Nephron (organoid): Measurements from ENCODE around the gene TENM4.

Experiments used
- H3K27ac Mint-ChIP-seq, 3 experiments: 2 replicates each; pipeline ENCODE4 v1.8.0; 2020; ENCODE audit warnings: mixed read lengths in 3 of 3, mild to moderate bottlenecking in 2 of 3, moderate library complexity in 1 of 3
- H3K27me3 Mint-ChIP-seq: 2 replicates; pipeline ENCODE4 v1.8.0; 2021; ENCODE audit warnings: low read depth, mild to moderate bottlenecking, moderate library complexity, mixed read lengths
- H3K36me3 Mint-ChIP-seq: 2 replicates; pipeline ENCODE4 v1.8.0; 2020; ENCODE audit warnings: low read depth, mixed read lengths
- H3K4me1 Mint-ChIP-seq: 2 replicates; pipeline ENCODE4 v1.8.0; 2020; ENCODE audit warnings: mixed read lengths
- H3K4me3 Mint-ChIP-seq, 3 experiments: 2 replicates each; pipeline ENCODE4 v1.8.0; 2020; ENCODE audit warnings: mild to moderate bottlenecking in 3 of 3, mixed read lengths in 3 of 3, moderate library complexity in 2 of 3
- H3K9me3 Mint-ChIP-seq: 2 replicates; pipeline ENCODE4 v1.8.0; 2020; ENCODE audit warnings: mixed read lengths
- CTCF ChIP-seq, 3 experiments: fragments of 200-600 bp; sonication (generic); IDR thresholded peaks; one replicate each; pipeline ENCODE4 v1.5.0; 2021; ENCODE audit warnings: antibody characterized with exemption in 3 of 3; ENCODE audit not compliant: unreplicated experiment in 3 of 3

The TENM4 gene

GRCh38 chr11:79170321-79170720 is 270.5 kb downstream of the TENM4 start:
- Mint-ChIP-seq H3K27ac (no peak overlapping the region), H3K36me3 (peaks cover 3% of the 10 kb centered on the region), H3K9me3 (no peaks in the 10 kb centered on the region), H3K27me3 (no peaks in the 10 kb centered on the region), H3K4me1 (peaks cover 46% of the 10 kb centered on the region), H3K4me3 (no peak overlapping the region)
- TF ChIP-seq CTCF (IDR thresholded peaks at IDR 0.05; ENCODE audit: unreplicated experiment in 3 of 3): no peak

GRCh38 chr11:79168530-79169110 is 272.2 kb downstream of the TENM4 start:
- Mint-ChIP-seq H3K27ac (no peak overlapping the region), H3K36me3 (peaks cover 7% of the 10 kb centered on the region), H3K27me3 (no peaks in the 10 kb centered on the region), H3K4me1 (peaks cover 30% of the 10 kb centered on the region), H3K4me3 (no peak overlapping the region), H3K9me3 (no peaks in the 10 kb centered on the region)
- TF ChIP-seq CTCF (IDR thresholded peaks at IDR 0.05; ENCODE audit: unreplicated experiment in 3 of 3): no peak

GRCh38 chr11:79167510-79168188 is 273.2 kb downstream of the TENM4 start:
- peaks cover 7% of the 10 kb centered on the region for H3K36me3 Mint-ChIP-seq
- no peak for TF ChIP-seq CTCF (IDR thresholded peaks at IDR 0.05; ENCODE audit: unreplicated experiment in 3 of 3)

GRCh38 chr11:79165908-79166307 is 274.9 kb downstream of the TENM4 start:
- Mint-ChIP-seq H3K27ac (no peak overlapping the region), H3K4me3 (no peak overlapping the region), H3K36me3 (peaks cover 7% of the 10 kb centered on the region), H3K9me3 (no peaks in the 10 kb centered on the region), H3K27me3 (no peaks in the 10 kb centered on the region), H3K4me1 (peaks cover 18% of the 10 kb centered on the region)
- no peak for TF ChIP-seq CTCF (IDR thresholded peaks at IDR 0.05; ENCODE audit: unreplicated experiment in 3 of 3)

More at GRCh38 chr11:79167510-79168188, 273.2 kb downstream of the TENM4 start:
- H3K9me3 Mint-ChIP-seq: no peaks in the 10 kb centered on the region
- H3K27me3 Mint-ChIP-seq: no peaks in the 10 kb centered on the region
- no peak overlapping the region for H3K27ac Mint-ChIP-seq
- H3K4me3 Mint-ChIP-seq: no peak overlapping the region
- peaks cover 24% of the 10 kb centered on the region for H3K4me1 Mint-ChIP-seq

- peaks cover 7% of the 10 kb centered on the region for H3K36me3 Mint-ChIP-seq
- H3K27me3 Mint-ChIP-seq: no peaks in the 10 kb centered on the region
- H3K9me3 Mint-ChIP-seq: no peaks in the 10 kb centered on the region
- H3K27ac Mint-ChIP-seq: no peak overlapping the region
- TF ChIP-seq CTCF (IDR thresholded peaks at IDR 0.05; ENCODE audit: unreplicated experiment in 3 of 3): peak; percentile 46 to 55 (median 52)
- H3K4me1 Mint-ChIP-seq: peaks cover 16% of the 10 kb centered on the region
- H3K4me3 Mint-ChIP-seq: no peak overlapping the region
These were observed 279.9 kb downstream of the TENM4 start for GRCh38 chr11:79160791-79161403.
